Mesodermal cell (in vitro differentiated cells): ENCODE results near the gene MGLL.
"Not testable (repeated sequence)": the region's sequence is repeated elsewhere in the genome, so short reads cannot be mapped to it uniquely, and the experiment has no call there.

ENCODE experiments used
- H3K27ac ChIP-seq: 2 replicates; pipeline ENCODE4 v1.7.0; 2013; ENCODE audit warnings: mild to moderate bottlenecking, low read depth, low read length, moderate library complexity; ENCODE audit not compliant: severe bottlenecking
- H3K36me3 ChIP-seq: 2 replicates; pipeline ENCODE4 v1.7.1; 2013; ENCODE audit warnings: mild to moderate bottlenecking, low read length, moderate library complexity; ENCODE audit not compliant: control insufficient read depth, insufficient read depth
- H3K4me1 ChIP-seq: one replicate; pipeline ENCODE4 v1.7.1; 2013; ENCODE audit warnings: mild to moderate bottlenecking, low read length; ENCODE audit not compliant: insufficient read depth, control insufficient read depth, poor library complexity, severe bottlenecking
- H3K4me3 ChIP-seq: 2 replicates; pipeline ENCODE4 v1.7.0; 2013; ENCODE audit warnings: low read length, control low read depth, mild to moderate bottlenecking; ENCODE audit not compliant: insufficient read depth, poor library complexity, severe bottlenecking; ENCODE audit errors: extremely low read depth
- H3K9me3 ChIP-seq: 2 replicates; pipeline ENCODE4 v1.7.1; 2013; ENCODE audit warnings: mild to moderate bottlenecking, low read length, moderate library complexity; ENCODE audit not compliant: control insufficient read depth
- WGBS, 2 experiments: methylation state at CpG; one replicate each; pipeline ENCODE4 v1.1.5; 2013; ENCODE audit warnings: missing lambda C conversion rate in 2 of 2; ENCODE audit not compliant: insufficient coverage in 2 of 2; 5-methylcytosine and 5-hydroxymethylcytosine counted together

MGLL gene

DNA sequence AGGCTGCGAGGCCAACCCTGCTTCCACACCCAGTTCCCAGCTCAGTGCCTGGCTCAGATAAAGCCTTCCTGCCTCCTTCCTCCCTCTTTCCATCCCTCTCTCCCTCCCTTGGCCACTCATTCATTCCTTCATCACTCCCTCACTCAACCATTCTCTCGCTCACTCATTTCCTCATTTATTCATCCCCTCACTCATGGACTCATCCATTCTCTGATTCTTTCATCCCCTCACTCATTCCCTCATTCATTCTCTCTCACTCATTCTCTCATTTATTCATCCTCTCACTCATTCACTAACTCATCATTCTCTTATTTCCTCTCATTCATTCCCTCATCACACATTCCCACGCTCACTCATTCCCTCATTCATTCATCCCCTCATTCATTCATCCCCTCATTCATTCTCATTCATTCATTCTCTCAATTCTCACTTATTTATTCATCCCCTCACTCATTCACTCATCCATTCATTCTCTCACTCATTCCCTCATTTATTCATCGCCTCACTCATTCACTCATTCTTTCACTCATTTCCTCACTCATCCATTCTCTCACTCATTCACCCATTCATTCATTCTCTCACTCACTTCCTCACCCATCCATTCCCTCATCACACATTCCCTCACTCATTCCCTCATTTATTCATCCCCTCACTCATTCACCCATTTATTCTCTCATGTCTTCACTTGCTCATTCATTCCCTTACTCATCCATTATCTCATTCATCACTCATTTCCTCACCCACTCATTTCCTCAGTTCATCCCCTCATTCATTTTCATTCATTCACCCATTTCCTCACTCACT is 136.4 kb downstream of the MGLL start:
- 87 to 90% methylated on average over 4 of the region's 4 CpGs for WGBS, 2 experiments
- H3K27ac ChIP-seq, result no peak overlapping the region

DNA sequence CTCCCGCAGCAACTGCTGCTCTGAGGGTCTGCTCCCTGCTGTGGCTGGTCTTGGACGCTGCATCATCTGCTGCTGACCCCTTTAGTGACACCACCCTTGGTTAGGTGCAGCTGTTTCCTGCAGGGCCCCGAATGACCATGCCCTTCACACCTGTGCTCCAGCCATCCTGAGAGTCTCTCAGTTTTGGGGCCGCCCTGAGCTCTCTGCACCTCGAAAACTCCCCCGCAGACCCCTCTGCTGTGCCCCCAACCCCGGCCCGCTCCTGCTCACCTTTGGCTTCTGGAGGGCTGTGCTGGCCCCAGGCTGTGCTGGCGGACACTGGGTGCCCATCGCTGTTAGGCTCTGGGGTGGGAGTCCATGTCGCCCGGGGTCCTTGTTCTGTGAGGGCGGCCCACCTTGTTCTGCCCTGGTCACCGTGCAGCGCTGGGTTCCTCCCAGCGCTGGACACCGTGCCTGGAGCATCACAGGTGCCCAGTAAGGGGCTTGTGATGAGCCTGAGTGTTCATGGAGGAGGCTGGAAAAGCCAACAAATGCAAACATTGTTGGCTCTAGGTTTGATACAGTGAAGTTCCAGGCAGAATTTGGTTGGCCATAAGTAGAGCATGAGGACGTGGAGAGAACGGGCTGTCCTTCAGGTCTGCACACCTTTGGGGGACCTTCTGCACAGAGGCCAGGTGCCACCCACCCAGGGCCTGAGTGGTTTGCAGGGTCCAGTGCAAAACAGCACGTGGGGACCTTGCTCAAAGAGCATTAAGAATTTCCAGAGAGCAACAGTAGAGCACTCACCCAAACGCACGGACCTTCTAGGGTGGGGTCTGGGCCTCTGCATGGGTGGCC is 137.2 kb downstream of the MGLL start:
- H3K36me3 ChIP-seq, result no peaks in the 10 kb centered on the region
- H3K4me1 ChIP-seq, result peaks cover 17% of the 10 kb centered on the region
- H3K4me3 ChIP-seq, result no peak overlapping the region
- WGBS, 2 experiments, result 91 to 96% methylated on average over 21 to 22 of the region's 22 CpGs
- no peaks in the 10 kb centered on the region for H3K9me3 ChIP-seq
- no peak overlapping the region for H3K27ac ChIP-seq

More for the DNA sequence above, 136.4 kb downstream of the MGLL start:
- H3K36me3 ChIP-seq, result no peaks in the 10 kb centered on the region
- H3K4me1 ChIP-seq, result peaks cover 24% of the 10 kb centered on the region
- H3K4me3 ChIP-seq, result no peak overlapping the region
- no peaks in the 10 kb centered on the region for H3K9me3 ChIP-seq

DNA sequence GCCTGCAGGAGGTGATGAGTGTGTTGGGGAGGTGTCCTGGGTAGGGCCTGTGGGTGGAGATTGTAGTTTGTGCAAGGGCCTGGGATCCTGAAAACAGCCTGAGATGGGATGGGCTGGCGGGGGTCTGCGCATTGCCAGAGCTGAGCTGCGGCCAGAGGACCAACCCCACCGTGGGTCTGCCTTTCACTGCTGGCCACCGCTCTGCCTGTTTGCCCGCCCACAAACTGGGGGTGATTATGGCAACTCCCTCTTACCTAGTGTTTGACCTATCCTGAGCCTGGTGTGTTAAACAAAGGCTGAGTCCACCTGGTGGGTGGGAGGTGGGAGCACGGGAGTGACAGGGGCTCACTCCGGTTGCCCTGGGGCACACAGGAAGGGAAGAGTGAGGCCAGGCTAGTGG is 139.8 kb downstream of the MGLL start:
- peaks cover 4% of the 10 kb centered on the region for H3K36me3 ChIP-seq
- H3K4me3 ChIP-seq, result no peak overlapping the region
- no peak overlapping the region for H3K27ac ChIP-seq
- no peaks in the 10 kb centered on the region for H3K4me1 ChIP-seq
- 77 to 83% methylated on average over 5 to 7 of the region's 8 CpGs for WGBS, 2 experiments
- H3K9me3 ChIP-seq, result no peaks in the 10 kb centered on the region

DNA sequence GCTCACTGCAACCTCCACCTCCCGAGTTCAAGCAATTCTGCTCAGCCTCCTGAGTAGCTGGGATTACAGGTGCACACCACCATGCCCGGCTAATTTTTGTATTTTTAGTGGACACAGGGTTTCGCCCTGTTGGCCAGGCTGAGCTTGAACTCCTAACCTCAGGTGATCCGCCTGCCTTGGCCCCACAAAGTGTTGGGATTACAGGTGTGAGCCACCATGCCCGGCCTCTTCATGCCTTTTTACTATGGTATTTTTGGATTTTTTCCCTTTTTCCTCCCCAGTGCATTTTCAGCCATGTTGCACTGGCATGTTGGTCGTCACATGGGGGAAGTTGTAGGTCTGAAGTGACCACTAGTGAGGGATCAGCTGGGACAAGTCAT is 140.2 kb downstream of the MGLL start:
- 100% methylated on average over 4 to 5 of the region's 6 CpGs for WGBS, 2 experiments
- not testable (repeated sequence) for H3K4me3 ChIP-seq, H3K9me3 ChIP-seq, H3K36me3 ChIP-seq, H3K27ac ChIP-seq, H3K4me1 ChIP-seq

DNA sequence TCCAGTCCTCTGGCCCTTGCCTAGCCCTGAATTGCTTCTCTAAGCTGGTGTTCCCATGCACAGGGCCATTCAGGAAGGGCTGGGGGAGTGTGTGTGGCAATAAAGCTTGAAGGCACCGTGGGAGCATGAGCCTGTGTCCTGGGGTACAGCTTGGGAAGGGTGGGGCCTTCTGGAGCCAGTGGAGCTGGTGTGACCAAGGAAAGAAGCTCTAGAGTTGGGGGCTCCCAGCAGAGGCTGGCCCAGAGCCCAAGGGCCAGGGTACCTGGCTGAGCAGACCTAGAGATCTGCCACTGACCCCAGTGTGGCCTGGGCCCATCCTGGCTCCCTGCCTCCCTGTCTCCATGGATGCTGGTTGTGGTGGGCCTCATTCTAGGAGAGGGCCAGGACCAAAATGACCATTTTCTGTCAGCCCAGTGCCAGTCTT is 141.5 kb downstream of the MGLL start:
- WGBS, 2 experiments, result 100% methylated on average over 1 of the region's 1 CpG
- H3K4me3 ChIP-seq, result no peak overlapping the region
- no peak overlapping the region for H3K27ac ChIP-seq
- no peaks in the 10 kb centered on the region for H3K9me3 ChIP-seq
- H3K36me3 ChIP-seq, result peaks cover 12% of the 10 kb centered on the region
- no peaks in the 10 kb centered on the region for H3K4me1 ChIP-seq

DNA sequence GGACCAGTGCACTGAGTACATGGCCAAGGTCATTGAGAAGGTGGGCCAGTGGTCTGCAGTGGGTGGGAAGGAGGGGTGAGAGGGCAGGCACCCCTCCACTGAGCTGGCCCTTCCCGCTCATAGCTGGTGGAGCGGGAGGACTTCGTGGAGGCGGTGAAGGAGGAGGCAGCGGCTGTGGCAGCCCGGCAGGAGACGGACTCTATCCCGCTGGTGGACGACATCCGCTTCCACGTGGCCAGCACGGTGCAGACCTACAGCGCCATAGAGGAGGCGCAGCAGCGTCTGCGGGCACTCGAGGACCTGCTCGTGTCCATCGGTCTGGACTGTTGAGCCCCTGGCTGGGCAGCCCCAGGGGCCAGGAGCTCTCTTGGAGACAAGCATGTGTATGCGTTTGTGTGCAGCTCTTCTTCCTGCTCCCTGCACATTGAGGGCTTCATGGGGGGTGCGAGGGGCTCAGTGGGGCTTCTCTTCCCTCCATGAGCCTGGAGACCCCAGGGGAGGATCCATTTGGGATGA is 142.1 kb downstream of the MGLL start:
- H3K4me3 ChIP-seq, result no peak overlapping the region
- 97 to 99% methylated on average over 17 to 21 of the region's 21 CpGs for WGBS, 2 experiments
- peaks cover 12% of the 10 kb centered on the region for H3K36me3 ChIP-seq
- H3K9me3 ChIP-seq, result no peaks in the 10 kb centered on the region
- no peaks in the 10 kb centered on the region for H3K4me1 ChIP-seq
- no peak overlapping the region for H3K27ac ChIP-seq

DNA sequence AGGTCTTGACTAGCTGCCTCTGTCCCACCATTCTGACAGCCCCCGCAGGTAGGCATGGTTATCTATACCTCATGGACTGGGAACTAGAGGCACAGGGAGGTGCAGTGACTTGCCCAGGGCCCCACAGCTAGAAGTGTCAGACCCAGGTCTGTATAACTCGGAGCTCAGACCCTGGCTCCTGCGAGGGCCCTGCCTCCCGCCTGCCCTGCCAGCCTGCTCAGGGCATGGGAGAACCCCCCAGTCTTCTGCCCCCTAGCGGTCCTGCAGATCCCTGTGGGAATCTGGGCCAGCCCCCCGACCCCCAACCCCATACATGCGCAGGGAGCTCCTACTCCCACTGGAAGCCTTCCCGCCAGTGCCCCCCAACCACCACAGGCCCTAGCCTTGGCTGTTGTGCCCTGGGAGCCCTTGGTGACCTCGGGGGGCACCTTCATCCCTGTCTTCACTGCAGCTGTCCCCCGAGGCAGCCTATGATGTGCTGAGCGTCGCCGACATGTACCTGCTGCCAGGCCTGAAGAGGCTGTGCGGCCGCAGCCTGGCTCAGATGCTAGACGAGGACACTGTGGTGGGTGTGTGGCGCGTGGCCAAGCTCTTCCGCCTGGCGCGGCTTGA is 142.7 kb downstream of the MGLL start:
- Histone ChIP-seq H3K4me1 (no peaks in the 10 kb centered on the region), H3K36me3 (peaks cover 12% of the 10 kb centered on the region), H3K4me3 (no peak overlapping the region), H3K27ac (no peak overlapping the region), H3K9me3 (no peaks in the 10 kb centered on the region)
- WGBS, 2 experiments, result 88 to 95% methylated on average over 14 to 20 of the region's 21 CpGs

DNA sequence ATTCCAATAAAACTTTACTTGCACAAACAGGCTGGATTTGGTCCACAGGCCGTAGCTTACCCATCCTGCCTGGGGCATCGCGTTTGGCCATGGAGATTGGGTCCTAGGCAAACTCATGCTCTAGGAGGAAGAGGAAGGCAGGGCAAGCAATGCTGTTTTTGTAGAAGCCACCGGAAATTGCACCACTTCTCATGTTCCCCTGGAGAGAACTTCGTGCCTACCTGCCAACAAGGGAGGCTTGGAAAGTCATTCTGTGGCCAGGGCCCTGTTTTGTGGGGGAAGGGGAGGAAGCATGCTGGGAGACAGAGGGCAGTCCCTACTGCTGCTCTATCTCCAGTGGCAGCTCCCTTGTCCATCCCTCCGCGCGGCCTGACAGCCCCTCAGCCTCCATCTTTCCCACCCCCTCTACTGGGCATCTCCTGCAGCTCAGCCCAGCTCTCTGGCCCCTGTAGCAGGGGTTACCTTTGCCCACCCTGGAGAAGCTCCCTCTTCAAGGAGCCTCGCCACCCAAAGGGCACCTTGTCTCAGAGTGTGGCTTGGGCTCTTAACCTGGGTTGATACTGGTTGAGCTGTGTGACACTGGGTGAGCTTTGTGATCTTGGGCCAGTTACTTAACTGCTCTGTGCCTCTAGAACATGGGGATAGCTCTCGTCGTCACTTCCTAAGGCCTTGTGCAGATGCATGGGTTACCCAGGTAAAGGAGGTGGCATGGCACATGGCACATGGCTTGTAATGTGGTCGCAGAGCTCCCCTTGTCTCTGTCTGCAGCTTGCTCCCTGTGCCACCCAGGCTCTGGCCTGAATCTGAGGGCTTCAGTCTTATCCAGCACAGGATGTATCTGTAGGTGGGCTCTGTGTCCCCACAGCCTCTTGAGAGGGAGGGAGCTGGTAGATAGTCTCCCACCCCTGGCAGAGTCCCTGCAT is 143.4 kb downstream of the MGLL start:
- peaks cover 2% of the 10 kb centered on the region for H3K4me1 ChIP-seq
- WGBS, 2 experiments, result 83 to 87% methylated on average over 10 to 11 of the region's 12 CpGs
- no peak overlapping the region for H3K4me3 ChIP-seq
- H3K36me3 ChIP-seq, result peaks cover 12% of the 10 kb centered on the region
- no peaks in the 10 kb centered on the region for H3K9me3 ChIP-seq
- no peak overlapping the region for H3K27ac ChIP-seq

DNA sequence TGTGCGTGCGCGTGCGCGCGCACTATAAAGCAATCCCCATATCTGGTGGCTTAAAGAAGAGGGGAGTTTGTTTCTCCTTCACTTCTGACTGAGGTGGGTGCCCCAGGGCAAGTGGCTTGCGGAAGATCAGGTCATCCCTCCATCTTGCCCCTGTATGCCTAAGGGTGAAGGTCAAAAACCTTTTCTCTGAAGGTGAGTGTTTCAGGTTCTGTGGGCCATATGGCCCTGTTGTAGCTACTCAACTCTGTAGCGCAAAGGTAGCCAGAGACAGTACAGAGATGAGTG is 144.1 kb downstream of the MGLL start:
- H3K36me3 ChIP-seq, result peaks cover 12% of the 10 kb centered on the region
- no peak overlapping the region for H3K4me3 ChIP-seq

More for the DNA sequence above, 144.1 kb downstream of the MGLL start:
- Histone ChIP-seq H3K9me3 (no peaks in the 10 kb centered on the region), H3K4me1 (peaks cover 7% of the 10 kb centered on the region), H3K27ac (no peak overlapping the region)
- 92 to 100% methylated on average over 3 to 6 of the region's 8 CpGs for WGBS, 2 experiments
